A673 (cell line): ENCODE measurements around the gene TEP1. TPM values are rescaled to one million over a fixed set of nuclear protein-coding genes. Genes with fewer than 3 reads are reported as not detected.
A peak's percentile ranks its signal among the peaks of the same experiment; 100 is the strongest.

Experiments
- BruUV-seq: library from RNA; stranded (reverse); fragments of 400-500 nt; replicated peaks from 2 replicates; lab custom pipeline; 2021; lab: Mats Ljungman, UMichigan
- CTCF ChIA-PET: fragments of 300-600 bp; sonication (Branson Sonifier 250); formaldehyde crosslinking; loops from one replicate; lab custom pipeline; 2022; ENCODE audit warnings: antibody characterized with exemption; lab: Charles Lee
- POLR2A ChIA-PET: fragments of 300-600 bp; sonication (Branson Sonifier 250); formaldehyde crosslinking; loops from one replicate; lab custom pipeline; 2022; ENCODE audit warnings: antibody characterized with exemption; ENCODE audit not compliant: low non-redundant PET; lab: Charles Lee
- DNase-seq: peaks from one replicate; pipeline ENCODE4 v3.0.0-alpha.2; 2015; ENCODE audit warnings: low spot score
- H3K27ac ChIP-seq: fragments of 200-600 bp; sonication (generic); 2 replicates; pipeline ENCODE4 v1.5.1; 2016; ENCODE audit warnings: mixed run types, low read depth, mild to moderate bottlenecking, mixed read lengths, antibody characterized with exemption, low read length; ENCODE audit not compliant: poor library complexity, severe bottlenecking
- H3K27me3 ChIP-seq: fragments of 200-600 bp; sonication (generic); replicated peaks from 2 replicates; pipeline ENCODE4 v1.6.1; 2017; ENCODE audit warnings: mixed run types, low read depth, mild to moderate bottlenecking, mixed read lengths, antibody characterized with exemption, low read length; ENCODE audit not compliant: insufficient read depth, poor library complexity
- H3K36me3 ChIP-seq: fragments of 200-600 bp; sonication (generic); 2 replicates; pipeline ENCODE4 v1.6.1; 2016; ENCODE audit warnings: mixed run types, mild to moderate bottlenecking, mixed read lengths, antibody characterized with exemption, low read length; ENCODE audit not compliant: insufficient read depth, poor library complexity, severe bottlenecking
- H3K4me1 ChIP-seq: fragments of 200-600 bp; sonication (generic); 2 replicates; pipeline ENCODE4 v1.6.1; 2017; ENCODE audit warnings: mixed run types, mild to moderate bottlenecking, mixed read lengths, antibody characterized with exemption, low read length; ENCODE audit not compliant: insufficient read depth, poor library complexity, severe bottlenecking
- H3K4me3 ChIP-seq: fragments of 200-600 bp; sonication (generic); 2 replicates; pipeline ENCODE4 v1.5.1; 2016; ENCODE audit warnings: low read depth, mixed run types, mild to moderate bottlenecking, mixed read lengths, low read length; ENCODE audit not compliant: poor library complexity, severe bottlenecking
- H3K9me3 ChIP-seq: fragments of 200-600 bp; sonication (generic); 2 replicates; pipeline ENCODE4 v1.6.1; 2016; ENCODE audit warnings: mixed run types, low read depth, mild to moderate bottlenecking, mixed read lengths, antibody characterized with exemption, low read length; ENCODE audit not compliant: poor library complexity, severe bottlenecking
- CTCF ChIP-seq: fragments of 300-800, 200-600 bp; sonication (generic); conservative IDR thresholded peaks from 2 replicates; pipeline ENCODE4 v1.5.1; 2017; ENCODE audit warnings: low read depth, mild to moderate bottlenecking, antibody characterized with exemption, low read length, moderate library complexity, mixed read lengths
- EZH2 ChIP-seq: fragments of 200-600 bp; sonication (generic); IDR thresholded peaks from 2 replicates; pipeline ENCODE4 v1.6.1; 2017; ENCODE audit warnings: borderline replicate concordance, low read depth, mild to moderate bottlenecking, mixed read lengths, antibody characterized with exemption, low read length; ENCODE audit not compliant: poor library complexity, severe bottlenecking
- intact Hi-C: fragments of 100-400 bp; cut with micrococcal nuclease; formaldehyde crosslinking; loops from one replicate; pipeline ENCODE4 v1.10.0; 2022; ENCODE audit not compliant: unreplicated experiment
- total RNA-seq: library from RNA; stranded (reverse); gene quantifications from 2 replicates; pipeline ENCODE4 v1.2.3, GENCODE V29; 2021

TEP1 gene
- total RNA-seq, 1 experiment from 2014 or later: 12.3 TPM

- Histone ChIP-seq H3K9me3 (no peaks in the 10 kb centered on the region), H3K27me3 (no peaks in the 10 kb centered on the region), H3K36me3 (peaks cover 41% of the 10 kb centered on the region), H3K4me3 (peak overlapping the region; percentile 86), H3K4me1 (peaks cover 18% of the 10 kb centered on the region), H3K27ac (peak overlapping the region; percentile 91)
- ChIA-PET POLR2A (interaction anchor here (0.6 to 1.2 kb wide), 2 partner anchors 9 to 66 kb away, joined by 3 read pairs; partner anchors contain the start of gene PNP), CTCF (no interaction called here)
- TF ChIP-seq CTCF (no peak), EZH2 (no peak)
- no TSS peak for BruUV-seq
- intact Hi-C loops: loop anchor here (5.0 kb wide), 1 partner anchor 222 kb away; the partner anchor contains the start of gene RNASE4
- no peak for DNase-seq
These were observed 47.3 kb upstream of the TEP1 start for GRCh38 chr14:20460458-20461224.

GRCh38 chr14:20458031-20458789 lies 44.9 kb upstream of the TEP1 start:
- intact Hi-C loops: loop anchor here (5.0 kb wide), 1 partner anchor 154 kb away; no protein-coding TSS in a partner anchor
- no peak for TF ChIP-seq EZH2
- no peak for TF ChIP-seq CTCF
- Histone ChIP-seq H3K27ac (no peak overlapping the region), H3K27me3 (no peaks in the 10 kb centered on the region), H3K4me1 (peaks cover 18% of the 10 kb centered on the region), H3K36me3 (peaks cover 41% of the 10 kb centered on the region), H3K9me3 (no peaks in the 10 kb centered on the region), H3K4me3 (no peak overlapping the region)
- no peak for DNase-seq
- BruUV-seq: no TSS peak
- CTCF ChIA-PET: no interaction called here
- POLR2A ChIA-PET: no interaction called here

GRCh38 chr14:20456971-20457370 lies 43.7 kb upstream of the TEP1 start:
- no peaks in the 10 kb centered on the region for H3K27me3 ChIP-seq
- H3K4me3 ChIP-seq: no peak overlapping the region
- peak overlapping the region; percentile 96 for H3K27ac ChIP-seq
- BruUV-seq: no TSS peak
- no peak for TF ChIP-seq CTCF
- no peak for TF ChIP-seq EZH2
- POLR2A ChIA-PET: no interaction called here
- CTCF ChIA-PET: no interaction called here
- peaks cover 47% of the 10 kb centered on the region for H3K36me3 ChIP-seq
- H3K9me3 ChIP-seq: no peaks in the 10 kb centered on the region
- no peak for DNase-seq
- intact Hi-C loops: loop anchor here (5.0 kb wide), 1 partner anchor 155 kb away; no protein-coding TSS in a partner anchor
- H3K4me1 ChIP-seq: peaks cover 18% of the 10 kb centered on the region
